Lower leg skin (tissue), 3 donors: ENCODE results near the gene AURKAIP1.

Experiments used
- CTCF ChIP-seq, 3 donors: fragments of 450-650 bp; IDR thresholded peaks; one replicate each; pipeline ENCODE4 v1.5.1; 2016; ENCODE audit warnings: antibody characterized with exemption in 3 of 3, mild to moderate bottlenecking in 3 of 3, moderate library complexity in 2 of 3
- POLR2A ChIP-seq, 2 donors: fragments of 450-650 bp; IDR thresholded peaks; one replicate each; pipeline ENCODE4 v1.6.1; 2016 to 2017; ENCODE audit warnings: antibody characterized with exemption in 2 of 2, mild to moderate bottlenecking in 1 of 2, moderate library complexity in 1 of 2

GRCh38 chr1:1335792-1336248 lies 39.2 kb downstream of the AURKAIP1 start:
- no peak for TF ChIP-seq CTCF (IDR thresholded peaks at IDR 0.05)
- no peak for TF ChIP-seq POLR2A (IDR thresholded peaks at IDR 0.05)
